ENCODE measurements around the gene SOS1.
"Not testable (repeated sequence)": the region's sequence is repeated elsewhere in the genome, so short reads cannot be mapped to it uniquely, and the experiment has no call there.

The SOS1 gene

GRCh38 chr2:39099870-39100728 lies 20.8 kb downstream of the SOS1 start:
- no peak for DNase-seq (ENCODE audit: low spot score)

DNA sequence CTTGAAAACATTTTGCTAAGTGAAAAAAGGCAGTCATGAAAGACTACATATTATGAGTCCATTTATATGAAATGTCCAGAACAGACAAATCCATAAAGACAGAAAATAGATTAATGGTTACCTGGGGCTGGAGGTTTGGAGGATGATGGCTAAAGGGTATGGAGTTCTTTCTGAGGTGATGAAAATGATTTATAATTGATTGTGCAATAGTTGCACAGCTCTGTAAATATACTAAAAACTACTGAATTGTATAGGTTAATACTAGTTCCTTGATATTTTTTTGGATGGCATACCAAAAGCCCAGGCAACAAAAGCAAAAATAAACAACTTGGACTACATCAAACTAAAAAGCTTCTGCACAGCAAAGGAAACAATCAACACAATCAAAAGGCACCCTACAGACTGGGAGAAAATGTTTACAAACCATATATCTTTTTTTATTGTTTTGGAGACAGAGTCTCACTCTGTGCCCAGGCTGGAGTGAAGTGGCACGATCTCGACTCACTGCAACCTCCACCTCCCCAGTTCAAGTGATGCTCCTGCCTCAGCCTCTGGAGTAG lies 21.5 kb downstream of the SOS1 start:
- no peak for DNase-seq (ENCODE audit: low spot score)

- DNase-seq (ENCODE audit: low spot score) = no peak
Measured at GRCh38 chr2:39095624-39096023, 25.2 kb downstream of the SOS1 start.

DNA sequence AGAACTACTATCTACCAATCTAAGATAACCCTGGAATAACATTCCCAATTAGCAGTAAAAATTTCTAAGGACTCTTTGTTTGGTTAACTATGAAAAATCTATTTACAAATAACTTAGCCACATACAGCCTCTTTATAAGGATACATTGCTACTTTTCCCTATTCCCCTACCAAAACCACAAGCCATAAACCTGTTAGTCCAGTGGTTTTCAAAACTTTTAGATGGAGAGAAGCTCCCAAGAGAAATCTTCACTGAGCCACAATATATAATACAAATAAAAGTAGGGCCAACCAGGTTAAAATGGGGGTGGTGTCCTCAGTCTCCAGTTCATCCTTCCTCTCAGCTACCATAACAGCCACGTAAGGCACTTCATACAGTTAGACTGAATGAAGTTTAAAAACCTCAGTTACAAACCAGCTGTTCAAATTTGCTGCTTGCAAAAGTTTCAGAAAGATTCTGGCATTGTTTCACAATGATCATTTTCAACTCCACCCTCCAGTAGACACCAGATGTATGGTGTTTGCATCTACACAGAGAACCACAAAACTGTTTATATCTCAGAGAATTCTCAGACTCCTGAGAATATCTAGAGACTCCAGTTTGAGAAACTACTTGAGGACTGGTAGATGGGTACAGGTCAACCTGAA lies 26.0 kb downstream of the SOS1 start:
- DNase-seq (ENCODE audit: low spot score) = no peak

GRCh38 chr2:39093218-39093898 lies 27.5 kb downstream of the SOS1 start:
- DNase-seq (ENCODE audit: low spot score) = no peak

DNA sequence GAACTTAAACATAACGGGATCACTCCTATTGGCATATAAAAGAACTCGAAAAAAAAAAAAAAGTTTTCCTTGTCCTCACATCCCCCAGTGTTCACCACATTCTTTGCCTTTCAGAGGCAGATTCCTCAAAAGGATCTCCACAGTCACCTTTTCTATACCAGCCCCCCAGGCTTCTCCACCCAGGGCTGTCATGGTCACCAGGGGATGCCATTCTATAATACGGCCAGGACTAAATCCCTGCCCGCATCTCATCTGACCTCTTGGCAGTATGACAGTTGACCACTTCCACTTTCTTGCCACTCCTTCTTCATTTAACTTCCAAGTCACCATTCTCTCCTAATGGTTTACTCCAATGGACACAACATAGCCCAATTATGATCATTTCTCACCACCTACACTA lies 29.3 kb downstream of the SOS1 start:
- DNase-seq (ENCODE audit: low spot score) = no peak

GRCh38 chr2:39091063-39091462 lies 29.8 kb downstream of the SOS1 start:
- DNase-seq (ENCODE audit: low spot score) = no peak

DNA sequence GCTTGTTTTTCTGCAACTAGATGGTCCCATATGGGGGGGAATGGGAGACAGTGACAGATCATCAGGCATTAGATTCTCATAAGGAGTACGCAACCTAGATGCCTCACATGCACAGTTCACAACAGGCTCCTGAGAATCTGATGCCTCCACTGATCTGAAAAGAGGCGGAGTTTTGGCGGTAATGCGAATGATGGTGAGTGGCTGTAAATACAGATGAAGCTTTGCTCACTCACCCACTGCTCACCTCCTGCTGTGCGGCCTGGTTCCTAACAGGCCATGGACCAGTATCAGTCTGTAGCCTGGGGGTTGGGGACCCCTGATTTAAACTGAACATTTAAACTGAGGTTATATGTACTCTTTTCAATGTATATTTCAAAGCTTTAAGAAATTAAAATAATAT lies 40.7 kb downstream of the SOS1 start:
- DNase-seq (ENCODE audit: low spot score) = no peak

- no peak for DNase-seq (ENCODE audit: low spot score)
Measured at GRCh38 chr2:39069890-39070465, 50.9 kb downstream of the SOS1 start.

- DNase-seq (ENCODE audit: low spot score) = no peak
Measured at GRCh38 chr2:39069136-39069515, 51.7 kb downstream of the SOS1 start.

- no peak for DNase-seq (ENCODE audit: low spot score)
Measured at GRCh38 chr2:39068299-39069135, 52.3 kb downstream of the SOS1 start.

- DNase-seq (ENCODE audit: low spot score) = no peak
Measured at GRCh38 chr2:39065616-39066015, 55.2 kb downstream of the SOS1 start.

GRCh38 chr2:39062320-39062719 lies 58.5 kb downstream of the SOS1 start:
- no peak for DNase-seq (ENCODE audit: low spot score)

GRCh38 chr2:39061280-39061679 lies 59.6 kb downstream of the SOS1 start:
- DNase-seq (ENCODE audit: low spot score) = no peak

GRCh38 chr2:39059366-39059952 lies 61.4 kb downstream of the SOS1 start:
- peak; percentile 38 for DNase-seq (ENCODE audit: low spot score)

- DNase-seq (ENCODE audit: low spot score) = no peak
Measured at GRCh38 chr2:39058101-39058500, 62.8 kb downstream of the SOS1 start.

DNA sequence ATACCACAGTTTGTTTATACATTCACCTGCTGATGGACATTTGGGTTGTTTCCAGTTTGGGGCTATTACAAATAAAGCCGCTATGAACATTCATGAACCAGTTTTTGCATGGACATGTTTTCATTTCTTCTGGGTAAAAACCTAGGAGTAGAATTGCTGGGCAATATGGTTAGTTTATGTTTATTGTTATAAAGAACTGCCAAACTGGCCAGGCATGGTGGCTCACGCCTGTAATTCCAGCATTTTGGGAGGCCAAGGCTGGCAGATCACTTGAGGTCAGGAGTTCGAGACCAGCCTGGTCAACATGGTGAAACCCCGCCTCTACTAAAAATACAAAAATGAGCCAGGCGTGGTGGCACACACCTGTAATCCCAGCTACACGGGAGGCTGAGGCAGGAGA lies 68.2 kb downstream of the SOS1 start:
- not testable (repeated sequence) for DNase-seq (ENCODE audit: low spot score)

- DNase-seq (ENCODE audit: low spot score) = no peak
Measured at GRCh38 chr2:39050109-39050508, 70.7 kb downstream of the SOS1 start.

GRCh38 chr2:39039072-39039471 lies 81.8 kb downstream of the SOS1 start:
- DNase-seq (ENCODE audit: low spot score) = no peak

GRCh38 chr2:39033980-39034379 lies 86.9 kb downstream of the SOS1 start:
- DNase-seq (ENCODE audit: low spot score) = no peak

DNA sequence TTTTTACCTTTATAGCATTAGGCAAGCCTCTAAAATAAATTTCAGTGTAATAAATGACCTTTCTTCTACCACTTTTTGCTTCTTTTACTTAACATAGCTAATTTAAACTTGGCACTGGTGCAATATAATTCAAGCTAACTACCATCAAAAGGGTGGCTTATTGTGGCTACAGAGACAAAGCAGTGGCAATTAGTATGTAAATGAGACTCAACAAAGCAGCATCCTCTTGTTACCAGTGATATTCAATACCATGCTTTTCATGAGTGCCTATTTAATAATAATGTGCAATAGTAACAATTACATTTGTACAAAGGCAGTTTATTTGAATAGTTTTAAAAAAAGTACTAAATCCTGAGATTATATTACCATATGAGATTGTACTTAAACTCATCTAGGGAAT lies 93.4 kb downstream of the SOS1 start:
- no peak for DNase-seq (ENCODE audit: low spot score)

Data from germinal center (tissue), 1 donor.